OCI-LY1 (cell line): ENCODE results near the gene HDHD2.

Experiments
- H2AFZ ChIP-seq: fragments of 200-600 bp; sonication (generic), shearing (Covaris generic); 2 replicates; pipeline ENCODE4 v1.6.0; 2014; ENCODE audit warnings: antibody characterized with exemption, mild to moderate bottlenecking, low read length
- H3F3A ChIP-seq: fragments of 200-600 bp; sonication (generic), shearing (Covaris generic); 2 replicates; pipeline ENCODE4 v1.6.0; 2014; ENCODE audit warnings: mild to moderate bottlenecking, antibody characterized with exemption, low read length, moderate library complexity; ENCODE audit not compliant: insufficient read depth
- H3K27ac ChIP-seq: fragments of 200-600 bp; sonication (generic); 2 replicates; pipeline ENCODE4 v1.5.1; 2014; ENCODE audit warnings: low read length, mixed run types, mild to moderate bottlenecking, low read depth; ENCODE audit not compliant: poor library complexity, severe bottlenecking
- H3K27me3 ChIP-seq: fragments of 200-600 bp; sonication (generic); 2 replicates; pipeline ENCODE4 v1.6.0; 2014; ENCODE audit warnings: antibody characterized with exemption, mild to moderate bottlenecking, low read length, moderate library complexity; ENCODE audit not compliant: insufficient read depth
- H3K36me3 ChIP-seq: fragments of 200-600 bp; sonication (generic); 2 replicates; pipeline ENCODE4 v1.6.1; 2014; ENCODE audit warnings: mild to moderate bottlenecking, antibody characterized with exemption, low read length, moderate library complexity, mixed read lengths; ENCODE audit not compliant: insufficient read depth
- H3K4me1 ChIP-seq: fragments of 200-600 bp; sonication (generic); 2 replicates; pipeline ENCODE4 v1.5.1; 2014; ENCODE audit warnings: mild to moderate bottlenecking, low read length, moderate library complexity; ENCODE audit not compliant: insufficient read depth, severe bottlenecking
- H3K4me2 ChIP-seq: fragments of 200-600 bp; sonication (generic), shearing (Covaris generic); 2 replicates; pipeline ENCODE4 v1.6.1; 2014; ENCODE audit warnings: low read length
- H3K4me3 ChIP-seq: fragments of 200-600 bp; sonication (generic); 2 replicates; pipeline ENCODE4 v1.5.1; 2014; ENCODE audit warnings: low read length, low read depth, mild to moderate bottlenecking, mixed read lengths; ENCODE audit not compliant: poor library complexity, severe bottlenecking
- H3K79me2 ChIP-seq: fragments of 200-600 bp; shearing (Covaris generic); 2 replicates; pipeline ENCODE4 v1.6.1; 2016; ENCODE audit warnings: mixed run types, low read length, mixed read lengths; ENCODE audit not compliant: insufficient read depth
- H3K9ac ChIP-seq: fragments of 200-600 bp; sonication (generic), shearing (Covaris generic); 2 replicates; pipeline ENCODE4 v1.6.1; 2014; ENCODE audit warnings: mild to moderate bottlenecking, low read length, mixed read lengths
- H3K9me2 ChIP-seq: fragments of 200-600 bp; sonication (generic), shearing (Covaris generic); 2 replicates; pipeline ENCODE4 v1.6.1; 2014; ENCODE audit warnings: low read depth, mild to moderate bottlenecking, low read length, mixed read lengths
- H3K9me3 ChIP-seq: fragments of 200-600 bp; shearing (Covaris generic); 2 replicates; pipeline ENCODE4 v1.6.1; 2014; ENCODE audit warnings: low read length, mixed read lengths
- H4K20me1 ChIP-seq: fragments of 200-600 bp; sonication (generic), shearing (Covaris generic); 2 replicates; pipeline ENCODE4 v1.6.0; 2016; ENCODE audit warnings: mild to moderate bottlenecking, low read length; ENCODE audit not compliant: insufficient read depth
- CTCF ChIP-seq: fragments of 200-600 bp; sonication (generic), shearing (Covaris generic); IDR thresholded peaks from 2 replicates; pipeline ENCODE4 v1.5.1; 2017; ENCODE audit warnings: mild to moderate bottlenecking, antibody characterized with exemption, low read length, moderate library complexity, mixed read lengths
- EZH2 ChIP-seq: fragments of 200-600 bp; sonication (generic), shearing (Covaris generic); IDR thresholded peaks from 2 replicates; pipeline ENCODE4 v1.8.0; 2017; ENCODE audit warnings: borderline replicate concordance, mixed run types, mild to moderate bottlenecking, antibody characterized with exemption, low read length, moderate library complexity, mixed read lengths

The HDHD2 gene

GRCh38 chr18:47175898-47176575, 25.7 kb upstream of the HDHD2 start, which contains the start of gene IER3IP1:
IER3IP1 (minus strand) TSS chr18:47176364; CDS start chr18:47176277, 87 bp downstream.
- Histone ChIP-seq H3F3A (no peaks in the 10 kb centered on the region), H3K79me2 (peaks cover 22% of the 10 kb centered on the region), H3K27me3 (no peaks in the 10 kb centered on the region), H3K27ac (peak within 1 kb of the TSS; percentile 19), H3K4me2 (peak within 1 kb of the TSS; percentile 72), H3K9me2 (no peaks in the 10 kb centered on the region), H3K9ac (peak within 1 kb of the TSS; percentile 100), H2AFZ (peak within 1 kb of the TSS; percentile 99), H3K4me3 (peak within 1 kb of the TSS; percentile 100), H3K9me3 (no peaks in the 10 kb centered on the region), H3K4me1 (peaks cover 14% of the 10 kb centered on the region), H3K36me3 (no peaks in the 10 kb centered on the region), H4K20me1 (no peaks in the 10 kb centered on the region)
- TF ChIP-seq CTCF: peak; percentile 5; the same call in 1 of the 2 replicates
- TF ChIP-seq EZH2: no peak

GRCh38 chr18:47175283-47175897, 25.1 kb upstream of the HDHD2 start:
- Histone ChIP-seq H3K27ac (no peak overlapping the region), H3K79me2 (peaks cover 28% of the 10 kb centered on the region)

DNA sequence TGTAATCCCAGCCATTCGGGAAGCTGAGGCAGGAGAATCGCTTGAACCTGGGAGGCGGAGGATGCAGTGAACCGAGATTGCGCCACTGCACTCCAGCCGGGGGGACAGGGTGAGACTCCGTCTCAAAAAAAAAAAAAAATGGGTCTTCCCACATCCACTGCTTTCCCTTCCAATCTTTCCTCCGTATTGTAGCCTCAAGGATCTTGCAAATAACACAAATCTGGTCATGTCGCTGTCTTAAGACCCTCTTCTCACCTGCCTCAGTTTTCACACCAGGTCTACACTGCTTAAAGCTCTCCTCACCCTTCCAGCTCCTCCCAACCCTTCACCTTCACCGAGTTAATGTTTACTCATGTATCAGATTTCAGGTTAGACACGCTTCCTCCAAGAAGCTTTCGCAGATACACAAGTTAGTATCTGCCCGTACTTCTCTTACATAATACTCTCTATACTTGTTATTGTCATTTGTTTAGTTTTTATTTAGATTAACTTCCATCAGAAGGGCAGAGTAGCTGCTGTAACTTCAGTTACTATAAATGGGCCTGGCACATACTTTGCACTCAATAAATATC, 24.3 kb upstream of the HDHD2 start:
- H3K4me1 ChIP-seq: peaks cover 14% of the 10 kb centered on the region
- no peaks in the 10 kb centered on the region for H3K9me3 ChIP-seq
- H3K27ac ChIP-seq: no peak overlapping the region
- H2AFZ ChIP-seq: no peak overlapping the region
- H3K4me2 ChIP-seq: peak overlapping the region; percentile 72
- no peaks in the 10 kb centered on the region for H4K20me1 ChIP-seq
- H3K9ac ChIP-seq: peak overlapping the region; percentile 100
- H3K36me3 ChIP-seq: no peaks in the 10 kb centered on the region
- no peaks in the 10 kb centered on the region for H3K9me2 ChIP-seq
- peak overlapping the region; percentile 100 for H3K4me3 ChIP-seq
- H3F3A ChIP-seq: no peaks in the 10 kb centered on the region
- no peaks in the 10 kb centered on the region for H3K27me3 ChIP-seq
- peaks cover 35% of the 10 kb centered on the region for H3K79me2 ChIP-seq
- TF ChIP-seq CTCF (no peak), EZH2 (no peak)

More at GRCh38 chr18:47175283-47175897, 25.1 kb upstream of the HDHD2 start:
- Histone ChIP-seq H3K9ac (peak overlapping the region; percentile 100), H3K9me2 (no peaks in the 10 kb centered on the region), H3K4me2 (peak overlapping the region; percentile 72), H3K27me3 (no peaks in the 10 kb centered on the region), H3K4me3 (peak overlapping the region; percentile 100), H3K4me1 (peaks cover 14% of the 10 kb centered on the region), H3K9me3 (no peaks in the 10 kb centered on the region), H3K36me3 (no peaks in the 10 kb centered on the region), H2AFZ (peak overlapping the region; percentile 99; the same call in 1 of the 2 replicates), H4K20me1 (no peaks in the 10 kb centered on the region), H3F3A (no peaks in the 10 kb centered on the region)
- TF ChIP-seq EZH2 (no peak), CTCF (no peak)
